NOMO-1 treated with DMSO at 0.1 percent for 48 hours (cell line): Measurements from ENCODE around the gene C20orf144.

Experiments used
- DNase-seq: peaks from one replicate; lab custom pipeline; 2025; ENCODE audit not compliant: unreplicated experiment; lab: John Stamatoyannopoulos, UW

Gene C20orf144

DNA sequence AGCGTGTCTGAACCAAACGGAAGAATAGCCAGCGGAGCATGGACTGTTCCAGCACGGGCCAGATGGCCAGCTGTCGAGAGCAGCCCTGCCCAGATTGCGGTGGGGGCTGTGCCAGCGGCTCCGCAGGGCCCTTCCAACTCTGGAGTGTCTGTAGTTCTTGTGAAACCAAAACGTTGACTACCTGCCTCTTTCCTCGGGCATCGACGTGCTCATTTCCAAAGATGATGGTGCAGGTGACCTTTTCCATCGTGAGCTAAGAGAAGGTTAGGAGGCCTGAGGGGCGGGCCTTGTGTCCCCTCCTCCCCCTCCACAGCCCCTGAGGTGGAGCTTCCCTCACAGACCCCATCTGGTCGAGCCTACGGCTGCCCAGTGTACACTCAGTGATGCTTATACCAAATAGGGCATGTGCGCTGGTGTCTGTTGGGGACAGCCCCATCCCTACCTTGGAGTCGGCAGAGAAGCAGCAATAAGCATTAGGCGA, 12.9 kb upstream of the C20orf144 start:
- DNase-seq: no peak

GRCh38 chr20:33650111-33650752, 11.9 kb upstream of the C20orf144 start:
- DNase-seq: no peak

GRCh38 chr20:33650753-33651561, 11.2 kb upstream of the C20orf144 start:
- no peak for DNase-seq

DNA sequence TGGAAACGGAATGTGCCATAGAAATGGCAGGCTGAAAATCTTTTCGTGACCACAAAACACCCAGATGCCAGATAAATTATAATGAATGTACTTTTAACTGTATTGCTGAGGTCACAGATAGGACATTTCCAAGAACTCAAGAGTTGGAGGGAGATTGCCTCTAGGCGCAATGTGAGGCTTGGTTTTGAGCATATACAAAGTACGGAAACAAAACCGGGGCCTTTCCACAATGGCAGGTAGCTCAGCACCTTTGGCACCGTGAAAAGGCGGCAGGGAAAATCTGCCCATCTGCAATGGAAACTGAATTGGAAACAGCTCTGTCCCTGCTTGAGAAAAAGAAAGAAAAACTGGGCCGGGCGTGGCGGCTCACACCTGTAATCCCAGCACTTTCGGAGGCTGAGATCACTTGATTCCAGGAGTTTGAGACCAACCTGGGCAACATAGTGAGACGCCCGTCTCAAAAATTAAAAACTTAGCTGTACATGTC, 10.5 kb upstream of the C20orf144 start:
- no peak for DNase-seq

GRCh38 chr20:33653218-33653899, 8.8 kb upstream of the C20orf144 start:
- peak; percentile 24 for DNase-seq

- no peak for DNase-seq
These were observed 8.1 kb upstream of the C20orf144 start for GRCh38 chr20:33653900-33654596.

DNA sequence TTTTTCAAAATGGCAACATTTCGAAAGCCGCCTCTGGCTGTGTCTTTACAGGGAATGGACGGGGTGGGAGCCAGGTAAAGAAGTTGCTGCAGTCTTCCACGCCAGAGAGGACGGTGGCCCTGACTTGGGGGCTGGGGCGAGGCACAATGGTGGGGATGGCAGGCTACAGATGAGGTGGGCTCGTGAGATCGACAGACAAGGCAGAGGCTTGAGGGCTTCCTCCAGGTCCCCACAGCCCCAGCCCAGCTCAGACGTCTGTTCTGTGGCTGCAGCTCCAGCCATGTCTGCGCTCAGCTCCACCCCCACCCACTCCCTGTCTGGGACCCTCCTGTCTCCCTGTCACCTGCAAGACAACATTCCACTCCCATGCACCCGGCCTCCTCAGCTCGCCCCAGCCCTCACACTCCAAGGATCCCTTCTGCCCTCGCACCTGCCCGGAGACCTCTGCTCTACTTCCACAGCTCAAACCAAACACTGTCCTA, 7.4 kb upstream of the C20orf144 start:
- DNase-seq: no peak

DNA sequence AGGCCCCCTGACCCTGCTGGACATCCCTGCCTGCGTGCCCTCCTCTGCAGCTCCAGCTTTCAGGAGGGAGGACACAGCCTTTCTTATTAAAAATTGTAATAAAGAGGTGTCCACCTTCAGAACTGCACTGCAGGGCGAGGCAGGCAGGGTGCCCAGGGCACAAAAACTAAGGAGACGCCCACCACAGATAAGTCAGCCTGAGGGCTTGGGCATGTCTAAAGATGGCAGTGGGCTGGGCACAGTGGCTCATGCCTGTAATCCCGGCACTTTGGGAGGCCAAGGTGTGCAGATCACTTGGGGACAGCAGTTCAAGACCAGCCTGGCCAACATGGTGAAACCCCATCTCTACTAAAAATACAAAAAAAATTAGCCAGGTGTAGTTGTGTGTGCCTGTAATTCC, 7.0 kb upstream of the C20orf144 start:
- no peak for DNase-seq

DNA sequence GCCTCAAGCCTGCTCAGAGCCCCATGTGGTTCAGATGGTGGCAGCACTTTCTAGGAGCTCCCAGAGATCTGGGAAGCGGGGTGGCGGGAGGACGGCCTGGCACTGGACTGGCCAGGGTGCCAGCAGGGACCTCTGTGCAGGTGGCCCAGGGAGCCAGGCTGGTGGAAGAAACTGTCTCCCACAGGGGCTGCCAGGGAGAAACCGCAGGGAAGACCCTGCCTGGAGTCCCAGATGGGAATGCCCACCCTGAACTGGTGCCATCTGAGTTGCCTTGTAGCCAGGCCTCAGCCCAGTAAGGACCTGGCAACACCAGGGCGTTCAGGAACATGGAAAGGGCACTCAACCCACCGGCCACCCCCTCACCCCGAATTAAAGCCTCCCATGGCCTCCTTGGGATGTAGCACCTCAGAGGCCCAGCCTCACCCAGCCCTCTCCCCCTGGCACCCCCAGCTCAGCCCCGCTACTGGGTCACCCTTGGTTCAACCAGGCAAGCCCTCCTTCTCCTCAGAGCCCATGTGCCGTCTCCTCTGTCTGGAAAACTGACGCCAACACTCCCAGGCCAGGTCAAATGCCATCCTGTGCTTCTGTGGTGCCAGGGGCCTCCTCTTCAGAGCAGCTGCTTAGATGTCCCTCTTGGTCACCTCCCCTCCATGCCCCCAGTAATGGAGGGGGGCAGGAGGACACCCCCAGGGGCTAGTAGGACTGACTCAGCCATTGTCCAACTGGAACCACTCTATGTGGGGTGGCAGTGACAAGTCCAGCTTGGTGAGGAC, 5.9 kb upstream of the C20orf144 start:
- DNase-seq: no peak

DNA sequence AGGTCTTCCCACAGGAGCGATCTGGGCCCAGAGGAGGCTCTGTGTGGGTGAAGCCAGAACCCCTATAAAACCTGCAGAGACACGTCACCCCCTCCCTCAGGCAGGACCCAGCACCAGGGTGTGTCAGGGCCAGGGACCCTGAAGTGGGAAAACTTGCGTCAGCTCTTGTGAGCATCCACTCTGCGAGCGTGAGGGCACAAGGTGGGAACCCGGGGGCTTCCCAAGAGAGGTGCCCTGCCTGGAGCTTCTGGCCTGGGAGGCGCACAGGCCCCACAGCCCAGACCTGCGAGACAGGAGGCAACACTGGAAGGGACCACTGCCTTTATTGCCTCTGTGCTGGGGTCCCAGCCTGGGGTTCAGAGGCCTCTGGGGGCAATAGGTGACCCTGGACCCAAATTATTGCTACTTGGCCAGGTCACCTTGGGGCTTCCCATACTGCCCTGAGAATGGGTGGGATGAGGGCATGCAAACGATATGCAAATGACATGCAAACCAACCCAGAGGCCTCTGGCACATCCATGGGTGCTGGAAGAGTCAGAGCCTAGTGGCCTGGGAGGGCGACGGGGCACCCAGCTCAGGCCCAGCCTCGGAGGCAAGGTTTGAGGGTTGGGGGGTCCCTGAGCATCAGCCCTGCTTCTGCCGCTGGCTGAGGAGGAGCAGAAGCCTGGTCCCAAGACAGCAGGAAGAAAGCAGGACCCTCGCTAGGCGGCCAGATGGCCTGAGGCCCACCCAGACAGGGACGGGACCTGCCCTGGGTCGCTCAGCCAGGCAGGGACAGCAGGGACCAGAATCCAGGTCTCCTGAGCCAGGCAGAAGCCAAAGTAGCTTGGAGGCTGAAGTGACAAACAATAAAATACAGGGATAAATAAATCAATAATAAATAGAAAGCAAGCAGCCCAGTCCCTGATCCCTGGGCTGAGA, 5.1 kb upstream of the C20orf144 start:
- no peak for DNase-seq

- no peak for DNase-seq
These were observed 4.4 kb upstream of the C20orf144 start for GRCh38 chr20:33657704-33658095.

GRCh38 chr20:33658510-33658909, 3.6 kb upstream of the C20orf144 start:
- no peak for DNase-seq

DNA sequence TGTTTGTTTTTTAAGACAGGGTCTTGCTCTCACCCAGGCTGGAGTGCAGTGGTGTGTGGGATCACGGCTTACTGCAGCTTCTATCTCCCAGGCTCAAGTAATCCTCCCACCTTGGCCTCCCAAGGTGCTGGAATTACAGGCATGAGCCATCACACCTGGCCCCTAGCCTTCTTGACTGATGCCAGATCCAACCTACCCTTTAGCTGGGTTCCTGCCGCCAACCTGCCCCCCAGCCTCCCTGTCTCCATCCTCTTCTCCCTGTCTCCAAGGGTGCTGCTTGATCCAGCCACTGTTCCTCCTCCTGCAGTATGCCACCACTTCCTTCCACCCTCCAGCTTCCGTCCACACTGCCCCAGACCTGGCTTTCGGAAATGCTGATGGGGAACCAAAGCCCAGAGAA, 3.2 kb upstream of the C20orf144 start:
- DNase-seq: no peak

DNA sequence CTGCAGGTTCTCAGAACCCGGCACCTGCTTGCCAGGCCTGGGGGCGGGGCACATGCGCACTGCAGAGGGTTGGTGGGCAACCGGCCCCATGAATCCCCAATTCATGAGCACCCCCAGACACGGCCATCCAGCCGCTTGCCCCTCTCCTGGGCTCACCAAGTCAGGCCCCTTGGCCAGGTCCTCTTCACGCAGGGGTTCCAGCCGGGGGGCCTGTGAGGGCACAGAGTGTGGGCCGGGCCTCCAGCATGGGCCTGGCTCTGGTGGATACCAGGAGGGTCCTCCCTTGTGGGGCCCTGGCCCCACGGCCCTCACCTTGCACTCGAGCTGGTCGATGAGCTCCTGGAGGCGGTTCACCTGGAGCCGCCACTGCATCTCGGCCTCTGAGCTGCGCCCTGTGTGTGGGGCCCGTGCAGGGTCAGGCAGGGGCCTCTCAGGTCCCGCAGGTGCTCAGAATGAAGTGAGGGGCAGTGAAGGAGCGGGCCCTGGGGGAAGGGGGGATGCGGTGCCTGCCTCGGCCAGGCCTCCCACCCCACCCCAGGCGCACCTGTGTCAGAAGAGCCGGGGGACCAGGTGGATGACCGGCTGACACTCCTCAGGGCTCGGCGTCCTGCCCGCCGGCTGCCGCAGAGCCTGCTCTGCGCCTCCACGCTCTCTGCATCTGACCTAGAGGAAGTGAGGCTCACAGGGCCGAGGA, 2.6 kb upstream of the C20orf144 start:
- no peak for DNase-seq

- no peak for DNase-seq
These were observed 2.0 kb upstream of the C20orf144 start for GRCh38 chr20:33660035-33660684.

DNA sequence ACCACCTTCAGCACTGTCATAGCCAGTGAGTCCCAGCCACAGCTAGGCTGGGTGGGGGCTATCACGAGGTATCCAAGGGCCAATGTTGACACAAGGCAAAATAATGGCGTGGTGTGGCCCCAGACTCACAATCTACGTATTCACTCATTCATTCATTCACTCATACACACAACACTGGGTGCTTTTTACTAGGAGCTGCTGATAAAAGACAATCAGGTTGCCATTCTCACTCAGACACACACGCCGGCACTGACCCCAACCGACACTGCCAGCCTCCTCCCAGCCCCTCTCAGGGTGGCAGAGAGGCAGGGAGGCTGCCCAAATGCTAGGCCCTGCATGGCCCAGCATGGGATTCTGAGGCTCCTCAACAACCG, 1.5 kb upstream of the C20orf144 start:
- no peak for DNase-seq

DNA sequence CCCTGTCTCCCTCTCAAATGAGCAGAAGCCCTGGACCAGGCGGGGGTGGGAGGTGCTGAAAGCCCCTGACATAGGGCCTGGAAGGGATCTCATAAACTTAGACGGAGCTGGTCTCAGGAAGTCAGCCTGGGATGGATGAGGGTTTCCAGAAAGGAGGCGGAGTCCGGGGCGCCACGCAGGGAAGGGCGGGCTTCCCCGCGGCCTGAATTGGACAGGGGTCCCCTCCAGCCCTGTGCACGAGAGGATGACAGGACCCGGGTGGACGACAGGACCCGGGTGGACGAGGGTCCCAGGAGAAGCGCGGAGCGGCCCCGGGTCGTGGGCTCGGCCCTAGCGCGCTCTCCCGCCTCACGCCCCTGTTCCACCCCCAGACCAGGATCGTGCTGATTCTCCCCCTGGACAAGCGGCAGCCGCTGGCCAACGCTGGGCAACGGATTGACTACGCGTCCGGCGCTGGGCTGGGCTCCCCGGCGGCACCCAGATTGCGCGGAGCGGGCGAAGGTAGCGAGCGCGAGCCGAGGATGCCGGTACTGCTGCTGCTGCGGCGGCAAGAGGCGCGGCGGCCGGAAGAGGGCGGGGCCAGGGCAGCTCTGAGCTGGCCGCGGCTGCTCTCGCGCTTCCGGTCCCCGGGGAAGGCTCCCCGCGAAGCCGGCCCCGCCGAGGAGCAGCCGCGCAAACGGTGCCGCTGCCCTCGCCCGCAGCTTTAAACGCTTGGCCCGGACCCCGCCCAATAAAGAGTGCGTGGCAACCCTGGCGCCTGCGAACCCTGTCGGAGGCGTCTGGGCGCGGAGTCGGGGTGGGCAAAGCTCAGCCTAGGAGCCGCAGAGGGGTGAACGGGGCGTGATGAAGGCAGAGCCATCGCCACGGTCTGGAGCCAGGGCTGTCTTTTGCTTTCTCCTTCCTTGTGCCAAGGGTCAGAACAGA, 1.3 kb downstream of the C20orf144 start:
- peak; percentile 83 for DNase-seq
